GM12872 (cell line): ENCODE data around the gene KCNIP3.

Source experiments
- CTCF ChIP-seq: IDR thresholded peaks from 3 replicates; pipeline ENCODE4 v1.5.1; 2011; ENCODE audit warnings: low read depth, mild to moderate bottlenecking, low read length, moderate library complexity; ENCODE audit not compliant: insufficient read depth

The KCNIP3 gene

GRCh38 chr2:95281786-95282185 lies 15.4 kb upstream of the KCNIP3 start:
- no peak for TF ChIP-seq CTCF

GRCh38 chr2:95282458-95282857 lies 14.7 kb upstream of the KCNIP3 start:
- no peak for TF ChIP-seq CTCF

- no peak for TF ChIP-seq CTCF
Observed at GRCh38 chr2:95283562-95283961, 13.6 kb upstream of the KCNIP3 start.

- TF ChIP-seq CTCF: no peak
Observed at GRCh38 chr2:95284886-95285541, 12.1 kb upstream of the KCNIP3 start.

- TF ChIP-seq CTCF: no peak
Observed at GRCh38 chr2:95285542-95285932, 11.6 kb upstream of the KCNIP3 start.

- TF ChIP-seq CTCF: no peak
Observed at GRCh38 chr2:95287336-95287735, 9.8 kb upstream of the KCNIP3 start.

- no peak for TF ChIP-seq CTCF
Observed at GRCh38 chr2:95287806-95288205, 9.3 kb upstream of the KCNIP3 start.
